Natural killer cell (primary cell): ENCODE measurements around the gene TRPC3. TPM values are rescaled to one million over a fixed set of nuclear protein-coding genes. Genes with fewer than 3 reads are reported as not detected.

Experiments
- ATAC-seq, 3 donors: fragments of 150-1000 bp in 2 of 3; fragments of 200-7000 bp in 1 of 3; cut with Tn5 transposase; 1 replicate in 1 of 3; 2 replicates in 2 of 3; pipeline ENCODE4 v1.10.0; 2021; ENCODE audit warnings: mild to moderate bottlenecking in 2 of 3, moderate library complexity in 2 of 3
- DNase-seq, 2 donors: peaks; one replicate each; pipeline versions ENCODE4 v3.0.0 to v3.0.0-alpha.2; 2013 to 2021; ENCODE audit warnings: mixed read lengths in 1 of 2
- H3K27ac ChIP-seq: one replicate; pipeline ENCODE4 v1.5.1; 2013; ENCODE audit warnings: mild to moderate bottlenecking, low read length
- H3K27me3 ChIP-seq: one replicate; pipeline ENCODE4 v1.6.1; 2013; ENCODE audit warnings: low read length; ENCODE audit not compliant: control insufficient read depth, insufficient read depth
- H3K36me3 ChIP-seq: one replicate; pipeline ENCODE4 v1.6.1; 2013; ENCODE audit warnings: low read length; ENCODE audit not compliant: control insufficient read depth, insufficient read depth
- H3K4me1 ChIP-seq: one replicate; pipeline ENCODE4 v1.6.1; 2013; ENCODE audit warnings: low read length; ENCODE audit not compliant: control insufficient read depth, insufficient read depth
- H3K4me3 ChIP-seq: one replicate; pipeline ENCODE4 v1.5.1; 2013; ENCODE audit warnings: low read length
- H3K9me3 ChIP-seq: one replicate; pipeline ENCODE4 v1.6.1; 2013; ENCODE audit warnings: low read length; ENCODE audit not compliant: control insufficient read depth, insufficient read depth
- H3K27ac Mint-ChIP-seq, 2 donors: one replicate each; pipeline ENCODE4 v1.8.0; 2022; ENCODE audit warnings: mild to moderate bottlenecking in 2 of 2, mixed read lengths in 2 of 2, moderate library complexity in 1 of 2
- H3K27me3 Mint-ChIP-seq, 2 donors: one replicate each; pipeline ENCODE4 v1.8.0; 2022; ENCODE audit warnings: low read depth in 2 of 2, mixed read lengths in 2 of 2
- H3K36me3 Mint-ChIP-seq: one replicate; pipeline ENCODE4 v1.8.0; 2022; ENCODE audit warnings: mixed read lengths
- H3K4me1 Mint-ChIP-seq, 2 donors: one replicate each; pipeline ENCODE4 v1.8.0; 2022; ENCODE audit warnings: mixed read lengths in 2 of 2
- H3K4me3 Mint-ChIP-seq: one replicate; pipeline ENCODE4 v1.8.0; 2022; ENCODE audit warnings: mild to moderate bottlenecking, moderate library complexity, mixed read lengths
- H3K9me3 Mint-ChIP-seq, 2 donors: one replicate each; pipeline ENCODE4 v1.8.0; 2022; ENCODE audit warnings: mixed read lengths in 2 of 2
- CTCF ChIP-seq: fragments of 200-600 bp; IDR thresholded peaks from one replicate; pipeline ENCODE4 v1.8.0; 2022; ENCODE audit warnings: antibody characterized with exemption
- WGBS: methylation state at CpG from one replicate; pipeline ENCODE4 v1.1.7; 2013; ENCODE audit warnings: missing lambda C conversion rate; ENCODE audit not compliant: insufficient coverage; 5-methylcytosine and 5-hydroxymethylcytosine counted together
- intact Hi-C: fragments of 100-400 bp; cut with micrococcal nuclease; formaldehyde crosslinking; loops from one replicate; pipeline ENCODE4 v1.14.2; 2022
- total RNA-seq, 4 donors: library from RNA; stranded (reverse); fragments of 120-200 nt in 1 of 4; gene quantifications; one replicate each; pipeline versions ENCODE4 v1.2.3 to v1.2.4, GENCODE V29; 2013 to 2022

Gene TRPC3
- total RNA-seq, 3 donors from 2014 or later (not counting 1 experiment from before 2014, with no cell fraction given): 0.34 to 0.88 (median 0.49) TPM

DNA sequence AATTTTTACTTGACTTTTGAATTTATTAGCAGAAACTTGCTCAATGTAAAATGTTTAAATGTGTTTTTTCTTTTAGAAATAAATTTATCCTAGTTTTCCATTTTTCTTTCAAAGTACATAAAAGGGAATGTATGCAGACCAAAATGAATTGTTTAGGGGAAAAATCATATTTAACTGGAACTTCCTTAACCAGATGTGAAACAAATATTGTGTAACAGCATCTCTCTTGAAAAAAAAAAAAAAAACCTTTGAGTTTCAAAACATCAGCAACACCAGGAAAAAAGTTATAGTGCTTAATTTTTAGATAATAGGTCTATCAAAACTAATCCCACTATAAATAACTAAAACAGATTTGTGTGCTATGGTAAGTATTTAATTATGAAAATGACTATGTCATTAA is 113.7 kb downstream of the TRPC3 start:
- no peak for ATAC-seq
- no peaks in the 10 kb centered on the region for H3K9me3 ChIP-seq
- Mint-ChIP-seq H3K9me3 (no peaks in the 10 kb centered on the region), H3K4me1 (no peaks in the 10 kb centered on the region), H3K27ac (no peak overlapping the region), H3K36me3 (no peaks in the 10 kb centered on the region), H3K4me3 (no peak overlapping the region), H3K27me3 (no peaks in the 10 kb centered on the region)
- no peak for DNase-seq
- no peaks in the 10 kb centered on the region for H3K4me1 ChIP-seq
- intact Hi-C loops: no loop called here
- no peak for TF ChIP-seq CTCF
- peaks cover 13% of the 10 kb centered on the region for H3K36me3 ChIP-seq
- no peak overlapping the region for H3K27ac ChIP-seq
- H3K4me3 ChIP-seq: no peak overlapping the region
- H3K27me3 ChIP-seq: no peaks in the 10 kb centered on the region

GRCh38 chr4:121829511-121829910 is 122.3 kb downstream of the TRPC3 start:
- Mint-ChIP-seq H3K36me3 (no peaks in the 10 kb centered on the region), H3K4me3 (no peak overlapping the region), H3K27ac (no peak overlapping the region), H3K27me3 (no peaks in the 10 kb centered on the region), H3K9me3 (no peaks in the 10 kb centered on the region), H3K4me1 (no peaks in the 10 kb centered on the region)
- no peaks in the 10 kb centered on the region for H3K4me1 ChIP-seq
- peaks cover 3% of the 10 kb centered on the region for H3K36me3 ChIP-seq
- no peak overlapping the region for H3K4me3 ChIP-seq
- no peak for TF ChIP-seq CTCF
- no peaks in the 10 kb centered on the region for H3K9me3 ChIP-seq
- DNase-seq (no peak), ATAC-seq (no peak)
- no peaks in the 10 kb centered on the region for H3K27me3 ChIP-seq
- no peak overlapping the region for H3K27ac ChIP-seq
- intact Hi-C loops: no loop called here
- 88% methylated on average over 5 of the region's 5 CpGs for WGBS

Other genes with a start within 250 kb of the TRPC3 start
- gene SMIM43, start 186.9 kb downstream of the TRPC3 start, total RNA-seq: not detected
- 10 to 100 TPM; 45.7 to 57.4 (median 51.2) TPM for gene EXOSC9, start 150.7 kb downstream of the TRPC3 start, total RNA-seq
- 1 to 10 TPM in 1 of 3 donors, under 1 TPM in 2; 0.50 to 1.6 (median 0.99) TPM for gene CCNA2, start 128.2 kb downstream of the TRPC3 start, total RNA-seq
- 1 to 10 TPM; 3.6 to 7.5 (median 4.9) TPM for gene BBS7, start 81.6 kb downstream of the TRPC3 start, total RNA-seq
- 100 to 1,000 TPM; 117 to 130 (median 124) TPM for gene BLTP1, start 200.3 kb upstream of the TRPC3 start, total RNA-seq